K562 (cell line): ENCODE results near the gene TBX1. TPM values are rescaled to one million over a fixed set of nuclear protein-coding genes. Genes with fewer than 3 reads are reported as not detected.
A peak's percentile ranks its signal among the peaks of the same experiment; 100 is the strongest.

Experiments used
- ATAC-seq: fragments of 200-7000 bp; cut with Tn5 transposase; 3 replicates; pipeline ENCODE4 v1.9.1; 2020; ENCODE audit warnings: moderate library complexity
- BruUV-seq: library from RNA; stranded (reverse); fragments of 400-500 nt; replicated peaks from 2 replicates; lab custom pipeline; 2021; lab: Mats Ljungman, UMichigan
- CTCF ChIA-PET: fragments of 300-600 bp; formaldehyde crosslinking; extraction: SDS; loops from one replicate; lab custom pipeline; 2021; ENCODE audit warnings: low intra/inter-chr PET ratio; lab: Yijun Ruan, JAX
- POLR2A ChIA-PET: fragments of 300-600, 350-650 bp; sonication (Branson Sonifier 250); formaldehyde crosslinking; extraction: SDS; loops from one replicate; lab custom pipeline; 2021; ENCODE audit warnings: antibody characterized with exemption, inconsistent platforms; lab: Yijun Ruan, JAX
- DNase-seq, 4 experiments: peaks; one replicate each; pipeline versions ENCODE4 v3.0.0 to v3.0.0-alpha.2; 2011 to 2018; ENCODE audit warnings: low spot score in 3 of 4, mixed read lengths in 3 of 4; ENCODE audit errors: extremely low read depth in 1 of 4
- FAIRE-seq: peaks from 2 replicates; lab custom pipeline; 2011; peaks lifted over from hg19 to GRCh38; lab: Jason Lieb, UNC
- H2AFZ ChIP-seq: 2 replicates; pipeline ENCODE4 v1.6.0; 2011; ENCODE audit warnings: low read depth, low read length, control low read depth, inconsistent platforms
- H3K27ac ChIP-seq: fragments of 200-600 bp; 3 replicates; pipeline ENCODE4 v1.8.0; 2011; ENCODE audit warnings: low read depth, mild to moderate bottlenecking, control low read depth, inconsistent platforms, low read length, moderate library complexity, mixed read lengths; ENCODE audit errors: extremely low read depth
- H3K27me3 ChIP-seq, 2 experiments: fragments of 300-600 bp in 1 of 2; 2 replicates in 1 of 2; 3 replicates in 1 of 2; pipeline versions ENCODE4 v1.6.0 to v1.8.0; 2011; ENCODE audit warnings: inconsistent platforms in 2 of 2, low read length in 2 of 2, mild to moderate bottlenecking in 1 of 2, mixed read lengths in 1 of 2, moderate library complexity in 1 of 2; ENCODE audit not compliant: control insufficient read depth in 2 of 2, insufficient read depth in 2 of 2
- H3K36me3 ChIP-seq: fragments of 300-600 bp; 3 replicates; pipeline ENCODE4 v1.8.0; 2011; ENCODE audit warnings: mild to moderate bottlenecking, low read length, inconsistent platforms; ENCODE audit not compliant: control insufficient read depth, insufficient read depth
- H3K4me1 ChIP-seq, 2 experiments: fragments of 200-600 bp in 1 of 2; replicated peaks in 1 of 2; 2 replicates in 1 of 2; 3 replicates in 1 of 2; pipeline versions ENCODE4 v1.5.1 to v1.8.0; 2011; ENCODE audit warnings: inconsistent platforms in 2 of 2, low read length in 2 of 2, mild to moderate bottlenecking in 1 of 2, mixed read lengths in 1 of 2, moderate library complexity in 1 of 2; ENCODE audit not compliant: control insufficient read depth in 2 of 2, insufficient read depth in 2 of 2
- H3K4me2 ChIP-seq: 2 replicates; pipeline ENCODE4 v1.6.1; 2011; ENCODE audit warnings: low read length, control low read depth, inconsistent platforms, mixed read lengths; ENCODE audit not compliant: insufficient read depth
- H3K4me3 ChIP-seq: fragments of 200-600 bp; sonication (generic), shearing (Covaris generic); 2 replicates; pipeline ENCODE4 v1.5.1; 2016; ENCODE audit warnings: control low read depth, inconsistent platforms
- H3K79me2 ChIP-seq: fragments of 200-600 bp; 3 replicates; pipeline ENCODE4 v1.8.0; 2011; ENCODE audit warnings: low read length, inconsistent platforms; ENCODE audit not compliant: control insufficient read depth, insufficient read depth
- H3K9ac ChIP-seq, 2 experiments: 2 replicates each; pipeline versions ENCODE4 v1.6.0 to v1.6.1; 2011; ENCODE audit warnings: low read depth in 2 of 2, low read length in 2 of 2, control low read depth in 1 of 2, inconsistent platforms in 1 of 2, mild to moderate bottlenecking in 1 of 2, mixed read lengths in 1 of 2; ENCODE audit not compliant: insufficient read depth in 1 of 2
- H3K9me1 ChIP-seq: one replicate; pipeline ENCODE4 v1.6.0; 2011; ENCODE audit warnings: inconsistent platforms, mild to moderate bottlenecking, low read length, moderate library complexity; ENCODE audit not compliant: control insufficient read depth, insufficient read depth
- H3K9me3 ChIP-seq: replicated peaks from 2 replicates; pipeline ENCODE4 v1.5.1; 2011; ENCODE audit warnings: low read depth, low read length, inconsistent platforms; ENCODE audit not compliant: control insufficient read depth, insufficient read depth
- H4K20me1 ChIP-seq: replicated peaks from 2 replicates; pipeline ENCODE4 v1.6.1; 2011; ENCODE audit warnings: low read length, inconsistent platforms, mixed read lengths; ENCODE audit not compliant: control insufficient read depth, insufficient read depth
- ATF7 ChIP-seq: fragments of 450-650 bp; IDR thresholded peaks from 2 replicates; pipeline ENCODE4 v1.7.1; 2014; ENCODE audit warnings: mild to moderate bottlenecking, moderate library complexity
- CCNT2 ChIP-seq: IDR thresholded peaks from 2 replicates; pipeline ENCODE4 v1.6.1; 2011; ENCODE audit warnings: borderline replicate concordance, low read depth, mild to moderate bottlenecking, moderate library complexity, mixed read lengths, low read length; ENCODE audit not compliant: insufficient read length; ENCODE audit errors: extremely low read depth
- ESRRA ChIP-seq: fragments of 450-650 bp; IDR thresholded peaks from 2 replicates; pipeline ENCODE4 v1.6.1; 2014; ENCODE audit warnings: low read depth, mild to moderate bottlenecking, moderate library complexity, borderline replicate concordance
- ETV1 ChIP-seq: fragments of 450-650 bp; conservative IDR thresholded peaks from 2 replicates; pipeline ENCODE4 v1.6.1; 2016; ENCODE audit warnings: missing genetic modification characterization, control low read depth, low read depth, missing compliant biosample characterization
- FOS ChIP-seq: IDR thresholded peaks from 3 replicates; pipeline ENCODE4 v1.6.1; 2011; ENCODE audit not compliant: insufficient read length; ENCODE audit errors: extremely low read depth
- MAZ ChIP-seq, 2 experiments: fragments of 450-650 bp in 1 of 2; sonication (generic) in 1 of 2; formaldehyde crosslinking; IDR thresholded peaks in 1 of 2; conservative IDR thresholded peaks in 1 of 2; 2 replicates each; pipeline versions ENCODE4 v1.4.0 to v1.5.0; 2020; ENCODE audit warnings: mild to moderate bottlenecking in 1 of 2, missing genetic modification reagents in 1 of 2
- NRF1 ChIP-seq, 2 experiments: fragments of 450-650 bp; IDR thresholded peaks in 1 of 2; conservative IDR thresholded peaks in 1 of 2; 2 replicates each; pipeline ENCODE4 v1.6.1; 2014; ENCODE audit warnings: mild to moderate bottlenecking in 2 of 2
- OTX1 ChIP-seq: fragments of 450-650 bp; formaldehyde crosslinking; IDR thresholded peaks from 2 replicates; pipeline ENCODE4 v1.4.0; 2022; ENCODE audit warnings: mild to moderate bottlenecking
- PHF20 ChIP-seq: fragments of 450-650 bp; IDR thresholded peaks from 2 replicates; pipeline ENCODE4 v1.6.1; 2018; ENCODE audit not compliant: partially characterized antibody
- RAD21 ChIP-seq, 2 experiments: fragments of 250-450 bp in 1 of 2; fragments of 450-650 bp in 1 of 2; sonication (Bioruptor Pico) in 1 of 2; formaldehyde crosslinking in 1 of 2; IDR thresholded peaks in 1 of 2; conservative IDR thresholded peaks in 1 of 2; 2 replicates each; pipeline versions ENCODE4 v1.4.0 to v1.8.0; 2020 to 2022; ENCODE audit warnings: mild to moderate bottlenecking in 2 of 2, moderate library complexity in 1 of 2
- RB1 ChIP-seq: fragments of 450-650 bp; IDR thresholded peaks from 2 replicates; pipeline ENCODE4 v1.6.1; 2017; ENCODE audit warnings: low read depth, mild to moderate bottlenecking
- RBBP5 ChIP-seq: fragments of 200-600 bp; sonication (generic); IDR thresholded peaks from 2 replicates; pipeline ENCODE4 v1.6.1; 2012; ENCODE audit warnings: borderline replicate concordance, mild to moderate bottlenecking, low read length, control low read depth, inconsistent platforms; ENCODE audit not compliant: insufficient read depth, poor library complexity, severe bottlenecking
- RBFOX2 ChIP-seq: fragments of 200-400 bp; formaldehyde crosslinking; IDR thresholded peaks from 2 replicates; pipeline ENCODE4 v1.6.1; 2017; ENCODE audit warnings: low read depth, mild to moderate bottlenecking, low read length, moderate library complexity
- RCOR1 ChIP-seq, 2 experiments: IDR thresholded peaks; 2 replicates each; pipeline ENCODE4 v1.6.1; 2012; ENCODE audit warnings: low read depth in 2 of 2, low read length in 2 of 2, borderline replicate concordance in 1 of 2, improper control_type of control experiment in 1 of 2
- SETDB1 ChIP-seq: IDR thresholded peaks from one replicate; pipeline ENCODE4 v1.6.1; 2012; ENCODE audit warnings: low read length, control low read depth, inconsistent platforms
- SIN3B ChIP-seq: fragments of 450-650 bp; IDR thresholded peaks from 2 replicates; pipeline ENCODE4 v1.6.1; 2017; ENCODE audit warnings: low read depth, mild to moderate bottlenecking, moderate library complexity
- TAF15 ChIP-seq: fragments of 200-400 bp; formaldehyde crosslinking; IDR thresholded peaks from 2 replicates; pipeline ENCODE4 v1.6.1; 2017; ENCODE audit warnings: mild to moderate bottlenecking, low read depth, low read length, moderate library complexity
- ZNF766 ChIP-seq: fragments of 200-800 bp; sonication (Bioruptor generic); conservative IDR thresholded peaks from 2 replicates; pipeline ENCODE4 v1.6.1; 2016; ENCODE audit warnings: missing genetic modification characterization, missing compliant biosample characterization
- WGBS: fragments of 100-300 bp; shearing (Covaris generic); methylation state at CpG from one replicate; pipeline ENCODE4 v1.1.6; 2016; ENCODE audit warnings: low coverage, mixed read lengths; ENCODE audit not compliant: insufficient coverage; ENCODE audit errors: missing lambda C conversion rate; 5-methylcytosine and 5-hydroxymethylcytosine counted together
- in situ Hi-C: fragments of 300-500 bp; cut with MboI; formaldehyde crosslinking; loops from 4 replicates; pipeline ENCODE4 v1.15.0; 2018; ENCODE audit warnings: inconsistent platforms, mixed read lengths
- intact Hi-C: fragments of 100-400 bp; cut with micrococcal nuclease; formaldehyde crosslinking; loops from 2 replicates; pipeline ENCODE4 v1.14.2; 2022
- polyA plus RNA-seq, 8 experiments: library from polyadenylated mRNA; depleted of rRNA in 4 of 8; stranded (reverse) in 5 of 8; unstranded in 3 of 8; fragments of >200 nt; fragmentation: Nextera tagmentation in 2 of 8; fragmentation: Illumina TruSeq in 1 of 8; extraction: Ambion mirVana in 2 of 8; extraction: Trizol in 1 of 8; gene quantifications; 2 replicates each; pipeline versions ENCODE4 v1.2.1 to v1.2.3, GENCODE V29; 2011 to 2014; ENCODE audit warnings: inconsistent platforms in 1 of 8, missing spikeins in 1 of 8
- total RNA-seq, 7 experiments: library from RNA; depleted of rRNA in 6 of 7; stranded (reverse); fragments of >200 nt in 6 of 7; fragmentation: Illumina TruSeq in 2 of 7; extraction: Trizol in 2 of 7; gene quantifications; 2 replicates each; pipeline versions ENCODE4 v1.2.1 to v1.2.3, GENCODE V29; 2011 to 2021; ENCODE audit warnings: low replicate concordance in 1 of 7
- TF ChIP-seq, protein P1 (sequence below), 2 experiments: IDR thresholded peaks; 2 replicates each; pipeline ENCODE4 v1.6.1; 2011; ENCODE audit warnings: borderline replicate concordance in 1 of 2, control low read depth in 1 of 2, low read depth in 1 of 2, low read length in 1 of 2, mild to moderate bottlenecking in 1 of 2, mixed read lengths in 1 of 2, moderate library complexity in 1 of 2; ENCODE audit not compliant: insufficient read depth in 1 of 2, insufficient read length in 1 of 2, poor library complexity in 1 of 2, severe bottlenecking in 1 of 2; ENCODE audit errors: extremely low read depth in 1 of 2

TBX1 gene
- total and polyA plus RNA-seq, 9 of the 15 experiments (the other 6 are each of a cell fraction or from before 2014, with no cell fraction given), result 0.07 to 35.0 (median 3.9) TPM

DNA sequence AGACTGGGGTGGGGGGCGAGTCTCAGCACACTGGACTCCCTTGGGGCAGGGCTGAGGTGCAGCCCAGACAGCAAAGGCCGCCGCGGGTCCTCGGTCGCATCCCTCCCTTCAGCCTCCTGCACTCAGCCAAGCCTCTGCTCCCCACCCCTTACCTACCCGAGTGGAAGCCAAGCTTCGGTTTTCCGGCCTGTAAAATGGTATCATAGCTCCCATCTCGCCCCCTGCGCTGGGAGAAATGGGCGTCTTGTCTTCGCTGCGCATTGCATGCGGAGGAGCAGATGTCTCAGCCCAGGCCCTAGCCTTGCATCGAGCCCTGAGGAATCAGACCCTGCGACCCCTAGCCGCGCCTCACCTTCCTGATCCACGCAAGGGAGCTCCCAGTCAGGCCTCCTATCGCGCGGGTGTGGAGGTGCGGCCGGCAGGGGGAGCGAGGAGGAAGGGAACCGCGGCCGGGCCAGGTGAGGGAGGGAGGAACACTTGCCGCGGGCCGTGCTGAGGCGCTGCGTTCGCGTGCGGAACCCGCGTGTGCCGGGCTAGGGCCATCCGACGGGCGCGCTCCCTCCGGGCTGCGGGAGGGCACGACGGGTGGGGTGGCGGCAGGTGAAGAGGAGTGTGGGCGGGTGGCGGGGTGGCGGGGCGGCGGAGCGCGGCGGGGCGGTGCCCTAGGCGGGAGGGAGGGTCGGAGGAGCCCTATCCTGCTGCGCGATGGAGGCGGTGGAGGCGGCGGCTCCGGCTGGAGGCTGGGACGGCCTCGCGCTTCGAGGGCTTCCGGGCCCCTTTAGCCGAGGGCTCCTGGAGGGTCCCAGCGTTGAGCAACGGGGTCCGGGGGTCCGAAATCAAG lies 4.1 kb upstream of the TBX1 start:
- CTCF ChIA-PET, result interaction anchor here (0.6 to 3.8 kb wide), 15 partner anchors 10 to 257 kb away, joined by 3 to 91 read pairs (median 4); no protein-coding TSS in a partner anchor
- in situ Hi-C loops (no loop called here), intact Hi-C loops (loop anchor here (1.0 to 5.0 kb wide), 4 partner anchors 45 to 154 kb away; partner anchors contain the start of genes GNB1L and RTL10)
- FAIRE-seq (peak; percentile 84), DNase-seq (peak; percentile 95 to 99 (median 99)), ATAC-seq (peak; percentile 87)
- H4K20me1 ChIP-seq, result peaks cover 52% of the 10 kb centered on the region
- POLR2A ChIA-PET, result interaction anchor here (0.5 to 2.4 kb wide), 23 partner anchors 8 to 372 kb away, joined by 3 to 36 read pairs (median 4); no protein-coding TSS in a partner anchor
- peak overlapping the region; percentile 66 for H3K4me2 ChIP-seq
- peaks cover 2% of the 10 kb centered on the region for H3K9me1 ChIP-seq
- H3K79me2 ChIP-seq, result peaks cover 6% of the 10 kb centered on the region
- peaks cover 17 to 82% of the 10 kb centered on the region in 2 experiments; a peak in 4 of 5 replicates for H3K4me1 ChIP-seq
- H3K9me3 ChIP-seq, result no peaks in the 10 kb centered on the region; the same call in 1 of the 2 replicates
- no peak overlapping the region for H3K27ac ChIP-seq
- H2AFZ ChIP-seq, result peak overlapping the region; percentile 75
- H3K4me3 ChIP-seq, result peak overlapping the region; percentile 29
- BruUV-seq, result no TSS peak
- peak overlapping the region; percentile 8 to 47; a peak in 3 of 4 replicates for H3K9ac ChIP-seq
- H3K27me3 ChIP-seq, result peaks cover 51 to 78% of the 10 kb centered on the region in 2 experiments; a peak in 4 of 5 replicates
- WGBS, result 3% methylated on average over 76 of the region's 76 CpGs
- no peaks in the 10 kb centered on the region for H3K36me3 ChIP-seq
- no peak for TF ChIP-seq TAF15
- peak in 1 of 2 experiments; percentile 88; a peak in 2 of 4 replicates for TF ChIP-seq RCOR1 (IDR thresholded peaks at IDR 0.05; ENCODE audit: borderline replicate concordance in 1 of 2, low read depth in 2 of 2, low read length in 2 of 2)
- TF ChIP-seq NRF1 (conservative IDR thresholded peaks at IDR 0.05 in 1 of 2, IDR thresholded peaks at IDR 0.05 in 1 of 2), result peak; percentile 64 to 67
- TF ChIP-seq CCNT2, result peak; percentile 76
- peak; percentile 77 for TF ChIP-seq PHF20
- TF ChIP-seq MAZ (CRISPR knock-in tag; conservative IDR thresholded peaks at IDR 0.05 in 1 of 2, IDR thresholded peaks at IDR 0.05 in 1 of 2), result peak; percentile 97 to 100
- peak in 1 of 2 experiments; percentile 100; a peak in 3 of 4 replicates for TF ChIP-seq RAD21 (CRISPR knock-in tag; conservative IDR thresholded peaks at IDR 0.05 in 1 of 2, IDR thresholded peaks at IDR 0.05 in 1 of 2)
- TF ChIP-seq RBBP5, result peak; percentile 91
- TF ChIP-seq ATF7, result peak; percentile 72; the same call in 1 of the 2 replicates
- TF ChIP-seq ETV1 (tag), result peak; percentile 44; the same call in 1 of the 2 replicates
- TF ChIP-seq RB1, result peak; percentile 99
- no peak for TF ChIP-seq ZNF766 (CRISPR knock-in tag)
- peak; percentile 81; the same call in 1 of the 2 replicates for TF ChIP-seq ESRRA
- TF ChIP-seq RBFOX2, result peak; percentile 67
- TF ChIP-seq, protein P1, sequence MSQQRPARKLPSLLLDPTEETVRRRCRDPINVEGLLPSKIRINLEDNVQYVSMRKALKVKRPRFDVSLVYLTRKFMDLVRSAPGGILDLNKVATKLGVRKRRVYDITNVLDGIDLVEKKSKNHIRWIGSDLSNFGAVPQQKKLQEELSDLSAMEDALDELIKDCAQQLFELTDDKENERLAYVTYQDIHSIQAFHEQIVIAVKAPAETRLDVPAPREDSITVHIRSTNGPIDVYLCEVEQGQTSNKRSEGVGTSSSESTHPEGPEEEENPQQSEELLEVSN (IDR thresholded peaks at IDR 0.05; ENCODE audit: borderline replicate concordance in 1 of 2, extremely low read depth in 1 of 2, insufficient read depth in 1 of 2, insufficient read length in 1 of 2, low read depth in 1 of 2, low read length in 1 of 2, poor library complexity in 1 of 2, severe bottlenecking in 1 of 2), result peak; percentile 87 to 95
- 0 out of 2 replicates have a peak, but pooled peaks have one; percentile 72 for TF ChIP-seq OTX1
- peak; percentile 56; the same call in 1 of the 2 replicates for TF ChIP-seq SIN3B
- TF ChIP-seq FOS, result no peak
- TF ChIP-seq SETDB1, result no peak
